ENCODE data around the gene ANXA2.
"Not testable (repeated sequence)": the region's sequence is repeated elsewhere in the genome, so short reads cannot be mapped to it uniquely, and the experiment has no call there.

ANXA2 gene

GRCh38 chr15:60408463-60408981 lies 10.7 kb upstream of the ANXA2 start:
- no peak for DNase-seq

- DNase-seq: no peak
Measured at GRCh38 chr15:60407415-60407805, 9.6 kb upstream of the ANXA2 start.

GRCh38 chr15:60406513-60407414 lies 9.0 kb upstream of the ANXA2 start:
- no peak for DNase-seq

GRCh38 chr15:60405399-60405798 lies 7.6 kb upstream of the ANXA2 start:
- no peak for DNase-seq

GRCh38 chr15:60404351-60404750 lies 6.6 kb upstream of the ANXA2 start:
- not testable (repeated sequence) for DNase-seq

- DNase-seq: no peak
Measured at GRCh38 chr15:60400944-60401343, 3.2 kb upstream of the ANXA2 start.

GRCh38 chr15:60399931-60400330 lies 2.1 kb upstream of the ANXA2 start:
- DNase-seq: no peak

- DNase-seq: peak; percentile 52
Measured at GRCh38 chr15:60399246-60399915, 1.6 kb upstream of the ANXA2 start.

- DNase-seq: peak; percentile 66
Measured at GRCh38 chr15:60396958-60397771, 621 bp downstream of the ANXA2 start.

GRCh38 chr15:60396560-60396957 lies 1.2 kb downstream of the ANXA2 start:
- DNase-seq: no peak

GRCh38 chr15:60396100-60396499 lies 1.7 kb downstream of the ANXA2 start:
- no peak for DNase-seq

- no peak for DNase-seq
Measured at GRCh38 chr15:60395276-60396011, 2.3 kb downstream of the ANXA2 start.

GRCh38 chr15:60394689-60395097 lies 3.1 kb downstream of the ANXA2 start:
- no peak for DNase-seq

- no peak for DNase-seq
Measured at GRCh38 chr15:60392986-60393790, 4.6 kb downstream of the ANXA2 start.

- DNase-seq: no peak
Measured at GRCh38 chr15:60392601-60392985, 5.2 kb downstream of the ANXA2 start.

GRCh38 chr15:60391722-60392315 lies 6.0 kb downstream of the ANXA2 start:
- no peak for DNase-seq

- no peak for DNase-seq
Measured at GRCh38 chr15:60390871-60391501, 6.8 kb downstream of the ANXA2 start.

- no peak for DNase-seq
Measured at GRCh38 chr15:60390231-60390630, 7.6 kb downstream of the ANXA2 start.

GRCh38 chr15:60389261-60390077 lies 8.3 kb downstream of the ANXA2 start:
- no peak for DNase-seq

GRCh38 chr15:60387321-60387720 lies 10.5 kb downstream of the ANXA2 start:
- no peak for DNase-seq
